PC-3 (cell line): ENCODE measurements around the gene GAS7. TPM values are rescaled to one million over a fixed set of nuclear protein-coding genes. Genes with fewer than 3 reads are reported as not detected.

Experiments used
- ATAC-seq: fragments of 200-7000 bp; cut with Tn5 transposase; 2 replicates; pipeline ENCODE4 v1.9.1; 2020; ENCODE audit warnings: mild to moderate bottlenecking, moderate library complexity
- BruUV-seq: library from RNA; stranded (reverse); fragments of 400-500 nt; replicated peaks from 2 replicates; lab custom pipeline; 2021; lab: Mats Ljungman, UMichigan
- CTCF ChIA-PET: fragments of 300-600 bp; sonication (Branson Sonifier 250); formaldehyde crosslinking; loops from one replicate; lab custom pipeline; 2022; ENCODE audit warnings: antibody characterized with exemption; lab: Charles Lee
- POLR2A ChIA-PET: fragments of 300-600 bp; sonication (Branson Sonifier 250); formaldehyde crosslinking; loops from one replicate; lab custom pipeline; 2022; ENCODE audit warnings: antibody characterized with exemption; ENCODE audit not compliant: unreplicated experiment; lab: Charles Lee
- DNase-seq: peaks from one replicate; pipeline ENCODE4 v3.0.0-alpha.2; 2015
- H2AFZ ChIP-seq: fragments of 300-600 bp; sonication (generic); 2 replicates; pipeline ENCODE4 v1.6.0; 2016; ENCODE audit warnings: antibody characterized with exemption, low read length
- H3F3A ChIP-seq: fragments of 300-600 bp; sonication (generic); one replicate; pipeline ENCODE4 v1.6.0; 2017; ENCODE audit warnings: antibody characterized with exemption, low read length, control low read depth, mild to moderate bottlenecking; ENCODE audit not compliant: unreplicated experiment
- H3K27ac ChIP-seq: fragments of 300-600 bp; sonication (generic); 2 replicates; pipeline ENCODE4 v1.5.1; 2016; ENCODE audit warnings: mild to moderate bottlenecking, low read length
- H3K27me3 ChIP-seq: fragments of 300-600 bp; sonication (generic); 2 replicates; pipeline ENCODE4 v1.6.1; 2016; ENCODE audit warnings: low read length, mixed read lengths
- H3K36me3 ChIP-seq: fragments of 300-600 bp; sonication (generic); 2 replicates; pipeline ENCODE4 v1.6.1; 2016; ENCODE audit warnings: low read depth, mixed run types, low read length, mixed read lengths
- H3K4me1 ChIP-seq: fragments of 300-600 bp; sonication (generic); 2 replicates; pipeline ENCODE4 v1.5.1; 2016; ENCODE audit warnings: low read length; ENCODE audit not compliant: insufficient read depth
- H3K4me2 ChIP-seq: fragments of 300-600 bp; sonication (generic); 2 replicates; pipeline ENCODE4 v1.6.0; 2016; ENCODE audit warnings: low read length
- H3K4me3 ChIP-seq: fragments of 300-600 bp; sonication (generic); 2 replicates; pipeline ENCODE4 v1.5.1; 2016; ENCODE audit warnings: mild to moderate bottlenecking, low read length, mixed read lengths
- H3K79me2 ChIP-seq: fragments of 300-600 bp; sonication (generic); 2 replicates; pipeline ENCODE4 v1.6.1; 2017; ENCODE audit warnings: low read length, mixed read lengths
- H3K9ac ChIP-seq: fragments of 300-600 bp; sonication (generic); 2 replicates; pipeline ENCODE4 v1.6.0; 2016; ENCODE audit warnings: mild to moderate bottlenecking, low read length
- H3K9me2 ChIP-seq: fragments of 300-600 bp; sonication (generic); replicated peaks from 2 replicates; pipeline ENCODE4 v1.6.1; 2016; ENCODE audit warnings: mixed run types, low read length, mixed read lengths
- H3K9me3 ChIP-seq: fragments of 300-600 bp; sonication (generic); 2 replicates; pipeline ENCODE4 v1.6.1; 2016; ENCODE audit warnings: low read length, mixed read lengths
- H4K20me1 ChIP-seq: fragments of 300-600 bp; sonication (generic); 2 replicates; pipeline ENCODE4 v1.6.1; 2016; ENCODE audit warnings: low read length, mixed read lengths
- EZH2 ChIP-seq: fragments of 300-600 bp; sonication (generic); IDR thresholded peaks from one replicate; pipeline ENCODE4 v1.6.1; 2017; ENCODE audit warnings: antibody characterized with exemption, mild to moderate bottlenecking, low read length; ENCODE audit not compliant: unreplicated experiment
- EZH2phosphoT487 ChIP-seq: fragments of 300-600 bp; sonication (generic); IDR thresholded peaks from 2 replicates; pipeline ENCODE4 v1.6.1; 2018; ENCODE audit warnings: mild to moderate bottlenecking, antibody characterized with exemption, low read length, borderline replicate concordance
- intact Hi-C: fragments of 100-400 bp; cut with micrococcal nuclease; formaldehyde crosslinking; loops from 2 replicates; pipeline ENCODE4 v1.9.0; 2023
- total RNA-seq: library from RNA; depleted of rRNA; stranded (reverse); fragments of >200 nt; gene quantifications from 2 replicates; pipeline ENCODE4 v1.2.3, GENCODE V29; 2014
- TF ChIP-seq, protein P1 (sequence below): fragments of 300-600 bp; sonication (generic); conservative IDR thresholded peaks from 2 replicates; pipeline ENCODE4 v1.5.1; 2017; ENCODE audit warnings: antibody characterized with exemption, low read depth, mild to moderate bottlenecking, low read length

Gene GAS7
- total RNA-seq, 1 experiment from 2014 or later, result not detected

DNA sequence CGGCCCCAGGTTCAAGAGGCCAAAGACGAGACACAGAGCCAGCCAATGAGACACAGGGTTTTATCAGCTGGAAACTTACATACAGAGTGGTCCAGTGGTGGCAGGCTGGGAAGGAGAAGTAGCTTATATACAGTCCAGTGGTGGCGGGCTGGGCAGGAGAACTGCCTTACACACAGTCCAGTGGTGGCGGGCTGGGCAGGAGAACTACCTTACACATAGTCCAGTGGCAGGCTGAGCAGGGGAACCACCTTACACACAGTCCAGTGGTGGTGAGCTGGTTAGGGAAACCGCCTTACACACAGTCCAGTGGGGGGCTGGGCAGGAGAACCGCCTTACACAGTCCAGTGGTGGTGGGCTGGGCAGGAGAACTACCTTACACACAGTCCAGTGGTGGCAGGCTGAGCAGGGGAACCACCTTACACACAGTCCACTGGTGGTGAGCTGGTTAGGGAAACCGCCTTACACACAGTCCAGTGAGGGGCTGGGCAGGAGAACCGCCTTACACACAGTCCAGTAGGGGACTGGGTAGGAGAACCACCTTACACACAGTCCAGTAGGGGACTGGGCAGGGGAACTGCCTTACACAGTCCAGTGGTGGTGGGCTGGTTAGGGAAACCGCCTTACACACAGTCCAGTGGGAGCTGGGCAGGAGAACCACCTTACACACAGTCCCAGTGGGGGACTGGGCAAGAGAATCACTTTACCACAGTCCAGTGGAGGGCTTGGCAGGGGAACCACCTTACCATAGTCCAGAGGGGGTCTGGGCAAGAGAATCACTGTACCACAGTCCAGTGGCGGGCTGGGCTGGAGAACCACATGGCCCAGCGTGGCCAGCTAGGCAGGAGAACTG, 90.9 kb downstream of the GAS7 start:
- intact Hi-C loops, result no loop called here
- Histone ChIP-seq H3F3A (no peaks in the 10 kb centered on the region), H3K79me2 (no peaks in the 10 kb centered on the region), H3K27me3 (peaks cover 28% of the 10 kb centered on the region), H3K36me3 (no peaks in the 10 kb centered on the region), H3K4me1 (no peaks in the 10 kb centered on the region), H4K20me1 (no peaks in the 10 kb centered on the region), H3K9me3 (no peaks in the 10 kb centered on the region), H3K9ac (no peak overlapping the region), H3K27ac (no peak overlapping the region), H3K4me3 (no peak overlapping the region), H2AFZ (no peak overlapping the region), H3K9me2 (no peaks in the 10 kb centered on the region), H3K4me2 (no peak overlapping the region)
- ChIA-PET POLR2A (no interaction called here), CTCF (no interaction called here)
- BruUV-seq, result no TSS peak
- ATAC-seq (no peak), DNase-seq (no peak)
- TF ChIP-seq EZH2 (no peak), EZH2phosphoT487 (no peak)
- TF ChIP-seq, protein P1, sequence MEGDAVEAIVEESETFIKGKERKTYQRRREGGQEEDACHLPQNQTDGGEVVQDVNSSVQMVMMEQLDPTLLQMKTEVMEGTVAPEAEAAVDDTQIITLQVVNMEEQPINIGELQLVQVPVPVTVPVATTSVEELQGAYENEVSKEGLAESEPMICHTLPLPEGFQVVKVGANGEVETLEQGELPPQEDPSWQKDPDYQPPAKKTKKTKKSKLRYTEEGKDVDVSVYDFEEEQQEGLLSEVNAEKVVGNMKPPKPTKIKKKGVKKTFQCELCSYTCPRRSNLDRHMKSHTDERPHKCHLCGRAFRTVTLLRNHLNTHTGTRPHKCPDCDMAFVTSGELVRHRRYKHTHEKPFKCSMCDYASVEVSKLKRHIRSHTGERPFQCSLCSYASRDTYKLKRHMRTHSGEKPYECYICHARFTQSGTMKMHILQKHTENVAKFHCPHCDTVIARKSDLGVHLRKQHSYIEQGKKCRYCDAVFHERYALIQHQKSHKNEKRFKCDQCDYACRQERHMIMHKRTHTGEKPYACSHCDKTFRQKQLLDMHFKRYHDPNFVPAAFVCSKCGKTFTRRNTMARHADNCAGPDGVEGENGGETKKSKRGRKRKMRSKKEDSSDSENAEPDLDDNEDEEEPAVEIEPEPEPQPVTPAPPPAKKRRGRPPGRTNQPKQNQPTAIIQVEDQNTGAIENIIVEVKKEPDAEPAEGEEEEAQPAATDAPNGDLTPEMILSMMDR, result no peak

DNA sequence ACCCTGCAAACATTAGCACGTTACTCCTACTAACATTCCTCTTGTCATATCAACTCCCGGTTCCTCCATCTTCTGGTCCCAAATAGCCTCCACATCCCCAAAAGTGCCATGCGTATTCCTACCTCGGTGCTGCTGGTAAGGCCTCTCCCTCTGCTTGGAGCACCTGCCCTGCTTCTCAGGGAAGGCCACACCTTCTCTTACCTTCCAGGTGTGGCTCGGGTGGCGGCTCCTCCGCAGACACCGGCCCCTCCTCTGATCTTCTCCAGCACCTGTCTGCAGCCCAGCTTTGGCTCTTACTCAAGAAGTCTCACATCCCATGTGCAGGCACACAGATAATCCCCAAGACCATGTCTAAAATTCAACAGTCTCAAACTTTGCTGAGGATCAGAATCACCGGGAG, 92.3 kb downstream of the GAS7 start:
- H3K79me2 ChIP-seq, result no peaks in the 10 kb centered on the region
- no peaks in the 10 kb centered on the region for H3F3A ChIP-seq
- CTCF ChIA-PET, result no interaction called here
- H3K9me2 ChIP-seq, result no peaks in the 10 kb centered on the region
- H3K4me1 ChIP-seq, result no peaks in the 10 kb centered on the region
- no peak overlapping the region for H3K9ac ChIP-seq
- no peaks in the 10 kb centered on the region for H4K20me1 ChIP-seq
- no peaks in the 10 kb centered on the region for H3K36me3 ChIP-seq
- no peaks in the 10 kb centered on the region for H3K9me3 ChIP-seq
- BruUV-seq, result no TSS peak
- TF ChIP-seq EZH2 (no peak), EZH2phosphoT487 (no peak)
- TF ChIP-seq, protein P1, result no peak
- intact Hi-C loops, result no loop called here
- POLR2A ChIA-PET, result no interaction called here
- no peak overlapping the region for H2AFZ ChIP-seq
- H3K4me2 ChIP-seq, result no peak overlapping the region
- DNase-seq (no peak), ATAC-seq (no peak)
- no peak overlapping the region for H3K27ac ChIP-seq
- peaks cover 28% of the 10 kb centered on the region for H3K27me3 ChIP-seq
- H3K4me3 ChIP-seq, result no peak overlapping the region

DNA sequence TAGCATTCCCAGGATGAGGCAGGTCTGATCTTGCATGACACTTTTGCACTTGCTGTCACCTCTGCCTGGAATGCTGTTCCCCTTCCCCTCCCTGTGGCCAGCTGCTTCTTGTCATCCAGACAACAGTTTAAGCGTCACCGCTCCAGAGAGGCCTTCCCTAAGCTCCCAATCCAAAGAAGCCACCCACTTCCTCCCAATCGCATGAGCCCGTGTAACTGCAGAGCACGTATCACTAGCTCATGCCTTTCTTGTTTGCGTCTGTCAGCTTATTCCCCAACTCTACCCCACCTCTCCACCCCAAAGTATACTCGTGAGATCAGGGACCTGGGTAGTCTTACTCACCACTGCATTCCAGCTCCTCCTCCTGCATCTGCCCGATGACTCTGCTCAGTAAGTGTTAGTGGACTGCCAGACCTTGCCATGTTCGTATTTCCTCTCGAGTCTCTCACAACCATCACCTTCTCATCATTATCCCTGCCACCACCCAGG, 92.8 kb downstream of the GAS7 start:
- no peaks in the 10 kb centered on the region for H3K36me3 ChIP-seq
- TF ChIP-seq EZH2 (no peak), EZH2phosphoT487 (no peak)
- TF ChIP-seq, protein P1, result no peak
- H3K4me1 ChIP-seq, result no peaks in the 10 kb centered on the region
- ATAC-seq (no peak), DNase-seq (no peak)
- H4K20me1 ChIP-seq, result no peaks in the 10 kb centered on the region
- no peak overlapping the region for H3K4me3 ChIP-seq
- H2AFZ ChIP-seq, result no peak overlapping the region
- no peak overlapping the region for H3K4me2 ChIP-seq
- no peak overlapping the region for H3K9ac ChIP-seq
- ChIA-PET CTCF (no interaction called here), POLR2A (no interaction called here)
- intact Hi-C loops, result no loop called here
- no peaks in the 10 kb centered on the region for H3K9me3 ChIP-seq
- no peaks in the 10 kb centered on the region for H3F3A ChIP-seq
- peaks cover 28% of the 10 kb centered on the region for H3K27me3 ChIP-seq
- no peaks in the 10 kb centered on the region for H3K9me2 ChIP-seq
- H3K79me2 ChIP-seq, result no peaks in the 10 kb centered on the region
- H3K27ac ChIP-seq, result no peak overlapping the region
- BruUV-seq, result no TSS peak
